Embryonic facial prominence (tissue), 1 donor: ENCODE measurements around the gene MORF4L1.
"Not testable (repeated sequence)": the region's sequence is repeated elsewhere in the genome, so short reads cannot be mapped to it uniquely, and the experiment has no call there.

Experiments
- DNase-seq: peaks from one replicate; pipeline ENCODE4 v3.0.0-alpha.2; 2016; ENCODE audit errors: extremely low spot score

MORF4L1 gene

DNA sequence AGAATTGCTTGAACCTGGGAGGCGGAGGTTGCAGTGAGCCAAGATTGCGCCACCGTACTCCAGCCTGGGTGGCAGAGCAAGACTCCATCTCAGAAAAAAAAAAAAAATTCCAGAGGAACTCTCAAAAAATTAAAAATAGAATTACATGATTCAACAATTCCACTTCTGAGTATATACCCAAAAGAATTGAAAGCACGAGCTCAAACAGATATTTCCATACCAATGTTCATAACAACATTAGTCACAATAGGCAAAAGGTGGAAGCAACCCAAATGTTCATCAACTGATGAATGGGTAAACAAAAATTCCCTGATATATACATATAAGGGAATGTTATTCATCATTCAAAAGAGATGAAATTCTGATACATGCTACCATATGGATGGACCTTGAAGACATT, 16.9 kb upstream of the MORF4L1 start:
- no peak for DNase-seq

- DNase-seq: peak; percentile 79
Measured at GRCh38 chr15:78859971-78860719, 12.5 kb upstream of the MORF4L1 start.

DNA sequence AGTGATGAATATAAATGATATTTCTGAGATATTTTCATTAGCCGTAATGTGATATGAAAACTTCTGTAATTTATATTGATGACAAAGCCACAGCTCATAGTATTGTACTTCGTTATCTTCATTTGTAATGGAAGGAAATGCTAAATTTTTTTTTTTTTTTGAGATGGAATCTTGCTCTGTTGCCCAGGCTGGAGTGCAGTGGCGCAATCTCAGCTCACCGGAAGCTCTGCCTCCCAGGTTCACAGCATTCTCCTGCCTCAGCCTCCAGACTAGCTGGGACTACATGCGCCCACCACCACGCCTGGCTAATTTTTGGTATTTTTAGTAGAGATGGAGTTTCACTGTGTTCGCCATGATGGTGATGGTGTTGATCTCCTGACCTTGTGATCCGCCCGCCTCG, 7.1 kb upstream of the MORF4L1 start:
- not testable (repeated sequence) for DNase-seq

- DNase-seq: not testable (repeated sequence)
Measured at GRCh38 chr15:78866031-78866430, 6.7 kb upstream of the MORF4L1 start.

DNA sequence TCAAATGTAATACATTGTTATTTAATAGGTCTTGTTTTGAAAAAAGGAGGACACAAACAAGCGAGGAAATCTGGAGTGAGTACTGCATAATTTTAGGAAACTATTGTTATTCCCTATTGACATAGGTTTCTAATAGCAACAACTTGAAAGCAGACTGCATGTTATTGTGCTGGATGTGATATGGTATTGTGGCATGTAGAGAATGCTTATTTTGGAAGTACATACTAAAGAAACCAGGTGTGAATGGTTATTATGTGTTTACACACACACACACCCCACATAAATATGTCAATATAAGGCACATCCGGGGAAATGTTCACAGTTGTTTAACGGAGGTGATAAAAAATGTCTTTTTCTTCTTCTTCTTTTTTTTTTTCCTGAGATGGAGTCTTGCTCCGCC, 5.9 kb upstream of the MORF4L1 start:
- DNase-seq: no peak

DNA sequence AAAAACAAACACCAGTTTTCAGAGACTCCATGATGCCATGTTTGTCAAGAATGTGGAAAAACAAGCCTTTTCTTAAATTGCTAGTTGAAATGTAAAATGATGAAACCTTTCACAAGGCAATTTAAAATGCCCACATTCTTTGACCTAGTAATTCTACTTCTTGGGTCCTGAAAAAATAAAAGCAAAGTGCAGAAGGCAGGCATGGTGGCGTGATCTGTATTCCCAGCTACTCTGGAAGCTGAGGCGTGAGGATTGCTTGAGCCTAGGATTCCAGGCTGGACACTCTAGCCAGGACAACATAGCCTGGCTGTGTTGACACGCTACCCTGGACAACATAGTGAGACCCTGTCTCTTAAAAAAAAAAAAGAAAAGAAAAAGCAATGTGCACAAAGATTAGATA, 4.3 kb upstream of the MORF4L1 start:
- no peak for DNase-seq

- DNase-seq: not testable (repeated sequence)
Measured at GRCh38 chr15:78871483-78872127, 1.1 kb upstream of the MORF4L1 start.

GRCh38 chr15:78872972-78873792, 492 bp downstream of the MORF4L1 start:
- peak; percentile 85 for DNase-seq

DNA sequence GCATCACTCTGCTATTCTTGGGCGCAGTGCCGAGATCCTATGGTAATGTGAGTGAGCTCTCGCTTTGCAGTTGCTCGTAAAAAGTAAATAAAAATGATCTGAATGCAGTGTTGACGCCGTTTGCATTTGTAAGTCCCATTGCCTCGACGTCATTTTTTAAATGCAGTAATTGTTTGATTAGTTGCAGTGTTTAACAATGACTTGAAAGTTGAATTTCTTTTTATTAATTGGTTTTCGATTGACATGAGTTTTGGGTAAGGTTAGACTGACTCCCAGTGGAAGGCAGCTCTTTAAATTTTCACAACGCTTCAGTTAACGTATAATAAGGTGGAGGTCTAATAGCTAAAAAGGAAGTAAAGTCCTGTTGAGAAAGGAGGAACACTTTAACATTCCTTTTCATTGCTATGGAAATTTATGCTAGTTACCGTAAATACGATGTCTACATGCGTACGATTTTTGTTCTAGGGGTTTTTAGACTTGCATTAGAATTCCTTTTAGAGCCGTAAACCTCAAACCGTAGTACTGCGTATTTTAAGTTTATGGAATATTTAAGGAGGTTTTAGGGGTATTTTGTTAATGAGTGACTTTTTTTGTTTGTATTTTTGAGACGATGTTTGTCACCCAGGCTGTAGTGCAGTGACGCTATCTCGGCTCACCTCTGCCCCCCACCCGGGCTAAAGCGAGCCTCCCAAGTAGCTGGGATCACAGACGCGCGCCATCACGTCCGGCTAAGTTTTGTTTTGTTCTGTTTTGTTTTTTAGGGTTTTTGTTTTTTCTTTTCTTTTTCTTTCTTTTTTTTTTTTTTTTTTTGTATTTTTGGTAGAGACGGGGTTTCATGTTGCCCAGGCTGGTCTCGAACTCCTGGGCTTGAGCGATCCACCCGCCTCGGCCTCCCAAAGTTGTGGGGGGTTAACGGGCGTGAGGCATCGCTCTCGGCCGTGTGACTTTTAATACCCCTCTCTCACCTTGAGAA, 1.4 kb downstream of the MORF4L1 start:
- no peak for DNase-seq

DNA sequence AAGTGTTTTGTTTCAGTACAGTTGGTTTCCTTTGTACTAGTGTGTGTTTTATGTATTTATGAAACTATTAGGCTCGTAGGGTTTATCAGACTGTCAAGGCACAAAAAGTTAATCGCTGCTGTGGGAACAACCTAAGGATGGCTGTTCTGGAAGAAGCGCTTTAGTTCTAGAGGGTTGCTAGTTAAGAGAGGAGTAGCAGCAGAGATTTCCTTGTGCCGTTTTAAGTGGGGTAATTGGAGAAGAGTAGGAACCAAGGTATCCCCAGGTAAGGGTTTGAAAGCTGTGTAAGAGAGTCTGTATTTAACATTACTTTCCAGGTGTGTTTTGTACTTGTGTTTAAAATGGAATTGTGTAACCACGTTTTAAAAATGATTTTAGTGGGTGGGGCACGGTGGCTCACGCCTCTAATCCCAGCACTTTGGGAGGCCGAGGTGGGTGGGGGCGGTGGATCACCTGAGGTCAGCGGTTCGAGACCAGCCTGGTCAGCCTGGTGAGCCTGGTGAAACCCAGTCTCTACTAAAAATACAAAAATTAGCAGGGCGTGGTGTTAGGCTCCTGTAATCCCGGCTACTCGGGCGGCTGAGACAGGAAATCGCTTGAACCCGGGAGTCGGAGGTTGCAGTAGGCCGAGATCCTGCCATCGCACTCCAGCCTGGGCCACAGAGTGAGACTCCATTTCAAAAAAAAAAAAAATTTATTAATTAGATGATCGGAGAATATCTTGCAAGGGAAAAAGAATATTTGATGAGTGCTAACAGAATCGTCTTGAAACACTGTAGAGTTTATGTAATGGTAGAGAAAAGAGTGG, 2.6 kb downstream of the MORF4L1 start:
- DNase-seq: no peak

GRCh38 chr15:78876954-78877353, 4.3 kb downstream of the MORF4L1 start:
- not testable (repeated sequence) for DNase-seq

- no peak for DNase-seq
Measured at GRCh38 chr15:78878356-78878755, 5.7 kb downstream of the MORF4L1 start.

DNA sequence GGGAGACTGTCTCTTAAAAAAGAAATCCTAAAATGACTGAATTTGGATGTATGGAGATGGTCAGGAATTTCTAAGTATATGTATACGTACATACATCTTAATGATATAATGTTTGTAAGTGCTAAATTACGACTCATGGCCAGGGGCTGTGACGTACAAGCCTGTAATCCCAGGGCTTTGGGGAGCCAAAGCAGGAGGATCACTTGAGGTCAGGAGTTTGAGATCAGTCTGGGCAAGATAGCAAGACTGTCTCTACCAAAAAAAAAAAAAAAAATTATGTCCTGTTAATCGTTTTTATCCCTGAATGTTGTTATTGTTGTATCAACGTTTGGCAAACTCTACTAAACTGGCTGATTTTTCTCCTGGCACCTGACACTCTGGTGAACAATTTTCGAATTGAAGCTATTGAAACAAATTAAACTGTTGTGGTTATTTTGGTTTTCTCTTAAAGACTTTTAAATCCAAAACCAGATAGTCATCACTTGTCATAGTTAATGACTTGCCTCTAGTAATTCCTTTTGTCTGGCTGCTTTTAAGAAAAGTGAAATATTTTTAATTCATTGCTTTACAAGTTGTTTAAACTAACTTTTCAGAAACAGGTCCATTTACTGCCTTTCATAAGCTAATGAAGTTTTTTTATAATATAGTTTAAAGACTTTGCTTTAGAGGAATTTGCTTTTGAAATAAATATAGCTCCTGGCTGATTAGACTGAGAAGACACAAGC, 7.0 kb downstream of the MORF4L1 start:
- no peak for DNase-seq

DNA sequence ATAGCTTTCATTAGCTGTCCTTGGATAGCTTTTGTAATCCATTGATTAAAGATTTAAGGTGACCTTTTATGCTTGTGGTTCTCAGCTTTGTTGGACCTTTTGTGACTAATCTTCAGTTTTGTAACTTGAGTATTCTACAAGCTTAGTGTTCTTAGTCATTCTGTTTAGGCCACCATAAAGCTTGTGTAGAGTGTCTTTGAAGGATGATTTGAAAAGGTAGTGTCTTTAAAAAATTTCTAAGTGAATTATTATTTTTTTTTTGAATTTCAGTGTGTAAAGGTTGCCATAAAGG, 7.5 kb downstream of the MORF4L1 start:
- no peak for DNase-seq

GRCh38 chr15:78880813-78881212, 8.1 kb downstream of the MORF4L1 start:
- no peak for DNase-seq

DNA sequence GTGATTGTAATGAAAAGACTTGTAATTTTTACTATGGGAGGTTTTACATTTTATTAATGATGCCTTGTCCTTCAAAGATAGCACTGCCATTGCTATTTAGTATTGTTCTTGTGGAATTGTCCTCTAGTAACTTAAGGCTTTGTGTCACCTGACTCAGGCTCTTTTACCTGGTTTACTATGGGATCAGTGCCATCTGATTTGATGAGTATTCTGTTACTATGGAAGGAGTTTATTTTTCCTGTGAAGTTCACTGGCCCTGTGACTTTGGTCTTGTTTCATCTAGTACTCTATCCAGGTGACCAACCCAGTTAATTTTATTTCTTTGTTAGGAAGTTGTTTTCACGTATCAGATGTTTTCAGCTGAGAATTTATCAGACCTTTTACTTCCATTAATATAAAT, 9.0 kb downstream of the MORF4L1 start:
- DNase-seq: no peak

DNA sequence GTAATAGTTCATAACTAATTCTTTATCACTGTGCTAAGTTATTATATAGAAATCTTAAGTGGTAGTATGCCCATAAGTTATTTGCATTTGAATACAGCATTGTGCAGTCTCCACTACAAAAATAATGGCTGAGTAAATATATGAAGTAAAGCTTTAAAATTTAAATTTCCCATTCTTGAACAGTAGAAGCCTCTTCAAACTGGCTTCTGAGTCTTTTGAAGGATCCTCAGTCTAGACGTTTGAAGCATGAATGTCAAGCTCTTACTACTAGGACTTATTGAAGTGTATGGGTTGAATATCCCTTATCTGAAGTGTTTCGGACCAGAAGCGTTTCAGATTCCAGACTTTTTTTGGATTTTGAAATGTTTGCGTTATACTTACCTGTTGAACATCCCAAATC, 16.3 kb downstream of the MORF4L1 start:
- no peak for DNase-seq

DNA sequence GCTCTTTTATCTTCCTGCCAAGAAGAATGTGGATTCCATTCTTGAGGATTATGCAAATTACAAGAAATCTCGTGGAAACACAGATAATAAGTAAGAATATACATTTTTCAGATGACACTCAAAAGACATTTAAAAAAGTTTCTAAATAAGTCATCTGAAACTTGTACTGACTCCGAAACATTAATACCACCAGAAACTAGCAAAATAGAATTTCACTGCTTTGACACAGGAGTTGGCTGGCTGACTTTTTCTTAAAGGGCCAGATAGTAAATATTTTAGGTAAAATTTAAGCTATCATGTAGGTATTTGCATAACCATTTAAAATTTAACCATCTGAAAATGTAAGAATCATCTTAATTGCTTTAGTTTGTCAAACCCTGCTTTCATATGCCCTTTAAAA, 20.8 kb downstream of the MORF4L1 start:
- DNase-seq: no peak

GRCh38 chr15:78895471-78895870, 22.8 kb downstream of the MORF4L1 start:
- DNase-seq: no peak

DNA sequence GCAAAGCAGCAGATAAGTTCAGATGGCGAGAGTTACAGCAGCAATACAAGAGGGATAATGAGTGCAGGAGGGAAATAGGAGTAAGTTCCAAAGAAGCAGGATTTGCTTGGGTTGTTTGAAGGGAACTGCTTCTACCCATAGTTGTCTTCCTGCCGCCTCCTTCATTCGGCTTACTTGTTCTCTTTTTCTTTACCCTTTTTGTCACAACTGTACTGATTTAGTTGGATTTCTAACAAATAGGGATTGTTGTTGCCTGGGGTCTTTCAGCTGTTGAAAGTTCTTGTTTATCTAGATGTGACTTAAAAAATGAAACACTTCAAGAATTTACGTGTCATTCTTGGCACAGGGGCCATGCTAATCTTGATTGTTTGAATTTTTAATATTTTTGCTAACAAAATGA, 25.9 kb downstream of the MORF4L1 start:
- no peak for DNase-seq
